GM19468 (cell line): Measurements from ENCODE around the gene KLHL12.

Experiments
- ATAC-seq: cut with Tn5 transposase; IDR thresholded peaks from one replicate; pipeline ENCODE4 v1.9.1; 2021; ENCODE audit warnings: mild to moderate bottlenecking, moderate library complexity, moderate number of reproducible peaks; ENCODE audit not compliant: unreplicated experiment; ENCODE audit errors: extremely low read depth

Gene KLHL12

DNA sequence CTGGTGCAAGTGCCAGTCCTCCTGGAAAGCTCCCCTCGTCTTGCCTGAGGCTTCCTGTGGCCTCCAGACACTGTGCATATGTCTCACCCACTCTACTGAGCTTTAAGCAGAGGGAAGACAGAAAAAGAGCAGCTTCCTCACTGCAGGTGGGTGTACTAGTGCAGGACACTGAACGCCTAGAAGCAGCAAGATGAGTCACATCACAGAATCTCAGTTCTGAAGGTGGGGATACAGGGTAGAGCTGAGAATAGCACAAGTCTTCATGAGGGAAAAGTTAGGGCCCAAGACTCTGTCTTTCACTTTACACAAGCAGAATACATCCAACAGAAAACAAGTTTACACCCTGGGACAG is 78.9 kb downstream of the KLHL12 start:
- ATAC-seq = no peak

DNA sequence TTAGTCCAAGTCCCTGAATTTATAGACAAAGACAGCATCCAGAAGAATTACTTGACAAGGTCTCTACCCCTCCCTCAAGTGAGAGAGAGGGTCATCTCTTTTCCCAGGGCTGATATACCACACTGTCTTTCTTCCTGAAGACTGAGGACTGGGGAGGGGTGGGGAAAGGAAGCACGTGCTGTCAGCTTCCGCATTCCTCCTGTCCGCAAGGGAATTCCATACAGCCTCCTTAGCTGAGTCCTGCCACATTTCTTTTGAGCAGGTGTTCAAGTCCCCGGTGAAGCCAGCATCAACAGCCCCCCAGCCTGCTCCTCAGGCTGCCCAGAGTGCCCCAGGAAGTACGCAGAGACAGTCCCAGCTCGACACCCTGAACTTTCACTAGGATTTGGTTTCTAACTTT is 82.1 kb downstream of the KLHL12 start:
- ATAC-seq = no peak

DNA sequence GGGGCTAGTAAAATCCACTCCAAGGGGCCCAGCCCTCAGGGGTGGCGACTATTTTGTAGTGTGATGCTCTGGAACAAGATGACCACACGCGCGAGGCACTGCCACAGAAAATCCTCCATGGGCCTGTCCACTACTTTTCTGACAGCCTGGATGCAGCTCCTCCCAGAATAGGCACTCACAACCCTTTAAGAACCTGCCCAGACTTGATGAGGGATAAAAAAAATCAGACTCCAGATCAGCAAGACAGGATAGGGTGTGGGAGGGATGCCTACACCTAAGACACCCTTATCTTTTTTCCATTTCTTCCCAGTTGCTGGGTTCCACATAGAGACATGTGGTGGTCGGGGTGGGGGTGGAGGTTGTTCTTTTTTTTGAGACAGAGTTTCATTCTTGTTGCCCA is 82.8 kb downstream of the KLHL12 start:
- ATAC-seq = no peak

DNA sequence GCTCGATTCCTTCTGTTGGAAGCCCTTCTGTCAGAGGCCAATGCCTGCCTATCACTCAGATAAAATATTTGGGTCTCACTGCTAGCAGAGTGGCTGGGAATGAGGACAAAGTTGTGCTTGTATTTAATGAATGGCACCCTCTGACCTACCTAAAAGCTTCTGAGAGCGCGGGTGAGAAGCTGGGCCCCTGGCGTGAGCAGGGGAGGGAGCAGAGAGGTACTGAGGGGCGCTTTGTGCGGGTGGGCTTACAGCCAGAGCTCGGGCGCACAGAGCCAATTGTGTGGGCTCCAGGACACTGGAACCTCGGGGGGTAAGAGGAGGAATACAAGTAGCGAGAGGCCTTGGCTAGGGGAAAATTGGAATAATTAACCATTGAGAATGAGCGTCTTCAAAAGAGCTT is 84.0 kb downstream of the KLHL12 start:
- no peak for ATAC-seq
